GM12891 (cell line): ENCODE results near the gene TSKU.

ENCODE experiments used
- PAX5 ChIP-seq: IDR thresholded peaks from 2 replicates; pipeline ENCODE4 v1.6.1; 2011; ENCODE audit warnings: low read length, moderate library complexity, mild to moderate bottlenecking; ENCODE audit not compliant: insufficient read depth, severe bottlenecking
- POLR2A ChIP-seq: IDR thresholded peaks from 2 replicates; pipeline ENCODE4 v1.6.1; 2011; ENCODE audit warnings: low read depth, low read length, control low read depth
- POLR2AphosphoS5 ChIP-seq: IDR thresholded peaks from 2 replicates; pipeline ENCODE4 v1.6.1; 2011; ENCODE audit warnings: low read depth, low read length, control low read depth
- POU2F2 ChIP-seq: IDR thresholded peaks from 2 replicates; pipeline ENCODE4 v1.6.1; 2011; ENCODE audit warnings: low read depth, mild to moderate bottlenecking, control low read depth, low read length, moderate library complexity
- SPI1 ChIP-seq: IDR thresholded peaks from 2 replicates; pipeline ENCODE4 v1.6.1; 2011; ENCODE audit warnings: low read depth, low read length, control low read depth
- TAF1 ChIP-seq: IDR thresholded peaks from 2 replicates; pipeline ENCODE4 v1.6.1; 2011; ENCODE audit warnings: low read depth, low read length, control low read depth

GRCh38 chr11:76783294-76783895 lies at the start of gene TSKU:
- no peak for TF ChIP-seq POLR2A
- no peak for TF ChIP-seq TAF1
- TF ChIP-seq POLR2AphosphoS5, result no peak
- TF ChIP-seq SPI1, result no peak
- TF ChIP-seq POU2F2, result no peak
- no peak for TF ChIP-seq PAX5
